RPMI7951 (cell line): ENCODE results near the gene COL8A2. TPM values are rescaled to one million over a fixed set of nuclear protein-coding genes. Genes with fewer than 3 reads are reported as not detected.
"Not testable (repeated sequence)": the region's sequence is repeated elsewhere in the genome, so short reads cannot be mapped to it uniquely, and the experiment has no call there.

Experiments used
- DNase-seq: peaks from one replicate; pipeline ENCODE4 v3.0.0-alpha.2; 2012; ENCODE audit warnings: low read depth
- total RNA-seq: library from RNA; depleted of rRNA; stranded (reverse); fragments of >200 nt; shearing (Covaris generic); gene quantifications from 2 replicates; pipeline ENCODE4 v1.2.3, GENCODE V29; 2014; rRNA removed

The COL8A2 gene
- 0.88 and 0.96 TPM in 2 replicates for total RNA-seq

- DNase-seq, result no peak
These were observed at the start of gene COL8A2 for GRCh38 chr1:36125129-36125991. TSS of gene COL8A2 (minus strand) at chr1:36125222. CDS start at chr1:36100242, 24,980 bp downstream.

- DNase-seq, result no peak
These were observed 49.7 kb upstream of the COL8A2 start for GRCh38 chr1:36174713-36175112.

GRCh38 chr1:36172983-36173382 lies 48.0 kb upstream of the COL8A2 start:
- peak; percentile 69 for DNase-seq

GRCh38 chr1:36172017-36172747 lies 47.2 kb upstream of the COL8A2 start:
- DNase-seq, result no peak

- DNase-seq, result no peak
These were observed 45.8 kb upstream of the COL8A2 start for GRCh38 chr1:36170643-36171412.

GRCh38 chr1:36168514-36168913 lies 43.5 kb upstream of the COL8A2 start:
- no peak for DNase-seq

GRCh38 chr1:36166938-36167905 lies 42.2 kb upstream of the COL8A2 start:
- peak; percentile 85 for DNase-seq

GRCh38 chr1:36166136-36166535 lies 41.1 kb upstream of the COL8A2 start:
- DNase-seq, result no peak

- DNase-seq, result no peak
These were observed 40.1 kb upstream of the COL8A2 start for GRCh38 chr1:36165145-36165544.

GRCh38 chr1:36164361-36164760 lies 39.3 kb upstream of the COL8A2 start:
- no peak for DNase-seq

GRCh38 chr1:36163426-36163825 lies 38.4 kb upstream of the COL8A2 start:
- no peak for DNase-seq

- DNase-seq, result no peak
These were observed 37.7 kb upstream of the COL8A2 start for GRCh38 chr1:36162680-36163239.

- DNase-seq, result no peak
These were observed 36.9 kb upstream of the COL8A2 start for GRCh38 chr1:36161641-36162531.

- DNase-seq, result peak; percentile 83
These were observed 36.0 kb upstream of the COL8A2 start for GRCh38 chr1:36160949-36161485.

GRCh38 chr1:36160388-36160948 lies 35.4 kb upstream of the COL8A2 start:
- no peak for DNase-seq

GRCh38 chr1:36159614-36160387 lies 34.8 kb upstream of the COL8A2 start:
- no peak for DNase-seq

- DNase-seq, result not testable (repeated sequence)
These were observed 33.8 kb upstream of the COL8A2 start for GRCh38 chr1:36158827-36159252.
